MM.1S (cell line): ENCODE data around the gene OGFOD3.

Experiments
- DNase-seq: peaks from one replicate; pipeline ENCODE4 v3.0.0-alpha.2; 2015
- H2AFZ ChIP-seq: fragments of 300-600 bp; sonication (generic); 2 replicates; pipeline ENCODE4 v1.6.0; 2016; ENCODE audit warnings: antibody characterized with exemption, low read length
- H3F3A ChIP-seq: fragments of 300-600 bp; sonication (generic); 2 replicates; pipeline ENCODE4 v1.6.1; 2016; ENCODE audit warnings: mild to moderate bottlenecking, antibody characterized with exemption, low read length, moderate library complexity, mixed read lengths; ENCODE audit not compliant: insufficient read depth
- H3K27ac ChIP-seq: fragments of 300-600 bp; sonication (generic); 2 replicates; pipeline ENCODE4 v1.5.1; 2016; ENCODE audit warnings: mild to moderate bottlenecking, low read length
- H3K27me3 ChIP-seq: fragments of 300-600 bp; sonication (generic); replicated peaks from 2 replicates; pipeline ENCODE4 v1.6.0; 2016; ENCODE audit warnings: low read length; ENCODE audit not compliant: insufficient read depth
- H3K36me3 ChIP-seq: fragments of 300-600 bp; sonication (generic); replicated peaks from 2 replicates; pipeline ENCODE4 v1.6.1; 2016; ENCODE audit warnings: mild to moderate bottlenecking, low read length, mixed read lengths; ENCODE audit not compliant: insufficient read depth
- H3K4me1 ChIP-seq: fragments of 300-600 bp; sonication (generic); 2 replicates; pipeline ENCODE4 v1.6.1; 2016; ENCODE audit warnings: low read length, mixed read lengths
- H3K4me2 ChIP-seq: fragments of 300-600 bp; sonication (generic); 2 replicates; pipeline ENCODE4 v1.6.0; 2016; ENCODE audit warnings: low read depth, low read length
- H3K4me3 ChIP-seq: fragments of 300-600 bp; sonication (generic); 2 replicates; pipeline ENCODE4 v1.5.1; 2016; ENCODE audit warnings: low read length, mixed read lengths
- H3K79me2 ChIP-seq: fragments of 300-600 bp; sonication (generic); 2 replicates; pipeline ENCODE4 v1.6.1; 2016; ENCODE audit warnings: mixed run types, low read length, mixed read lengths
- H3K9ac ChIP-seq: fragments of 300-600 bp; sonication (generic); 2 replicates; pipeline ENCODE4 v1.6.1; 2016; ENCODE audit warnings: low read length, mixed read lengths
- H3K9me2 ChIP-seq: fragments of 300-600 bp; sonication (generic); replicated peaks from 2 replicates; pipeline ENCODE4 v1.6.1; 2016; ENCODE audit warnings: mild to moderate bottlenecking, low read length, mixed read lengths; ENCODE audit not compliant: insufficient read depth
- H3K9me3 ChIP-seq: fragments of 300-600 bp; sonication (generic); replicated peaks from 2 replicates; pipeline ENCODE4 v1.6.1; 2016; ENCODE audit warnings: mild to moderate bottlenecking, low read length, mixed read lengths; ENCODE audit not compliant: insufficient read depth
- H4K20me1 ChIP-seq: fragments of 300-600 bp; sonication (generic); 2 replicates; pipeline ENCODE4 v1.6.1; 2016; ENCODE audit warnings: mild to moderate bottlenecking, low read length, moderate library complexity, mixed read lengths; ENCODE audit not compliant: insufficient read depth
- CTCF ChIP-seq: fragments of 300-600 bp; sonication (generic); IDR thresholded peaks from 2 replicates; pipeline ENCODE4 v1.5.1; 2016; ENCODE audit warnings: antibody characterized with exemption, low read length, mixed read lengths
- EZH2 ChIP-seq: fragments of 300-600 bp; sonication (generic); optimal IDR thresholded peaks from 2 replicates; pipeline ENCODE3; 2017; ENCODE audit warnings: low read depth, mild to moderate bottlenecking, antibody characterized with exemption, low read length, mixed read lengths
- EZH2phosphoT487 ChIP-seq: fragments of 300-600 bp; sonication (generic); IDR thresholded peaks from 2 replicates; pipeline ENCODE4 v1.6.1; 2018; ENCODE audit warnings: antibody characterized with exemption, low read length

Gene OGFOD3

GRCh38 chr17:82400206-82400605, 18.2 kb downstream of the OGFOD3 start:
- TF ChIP-seq EZH2 (no peak), EZH2phosphoT487 (no peak), CTCF (no peak)
- H3K9ac ChIP-seq: no peak overlapping the region
- peaks cover 34% of the 10 kb centered on the region for H3K4me1 ChIP-seq
- no peaks in the 10 kb centered on the region for H4K20me1 ChIP-seq
- DNase-seq: no peak
- H3K9me2 ChIP-seq: no peaks in the 10 kb centered on the region
- H3K36me3 ChIP-seq: no peaks in the 10 kb centered on the region
- no peaks in the 10 kb centered on the region for H3K27me3 ChIP-seq
- no peak overlapping the region for H3K4me3 ChIP-seq
- H2AFZ ChIP-seq: no peak overlapping the region
- no peaks in the 10 kb centered on the region for H3K79me2 ChIP-seq
- H3K27ac ChIP-seq: no peak overlapping the region
- no peaks in the 10 kb centered on the region for H3K9me3 ChIP-seq
- H3K4me2 ChIP-seq: no peak overlapping the region
- peaks cover 25% of the 10 kb centered on the region for H3F3A ChIP-seq

GRCh38 chr17:82399601-82400101, 18.7 kb downstream of the OGFOD3 start:
- Histone ChIP-seq H3K27ac (no peak overlapping the region), H3K27me3 (no peaks in the 10 kb centered on the region), H3K4me2 (no peak overlapping the region), H3K9me2 (no peaks in the 10 kb centered on the region), H3K4me3 (no peak overlapping the region), H4K20me1 (no peaks in the 10 kb centered on the region), H3K36me3 (no peaks in the 10 kb centered on the region), H3F3A (peaks cover 25% of the 10 kb centered on the region), H3K4me1 (peaks cover 34% of the 10 kb centered on the region), H2AFZ (no peak overlapping the region), H3K9ac (no peak overlapping the region), H3K79me2 (no peaks in the 10 kb centered on the region), H3K9me3 (no peaks in the 10 kb centered on the region)
- no peak for DNase-seq
- TF ChIP-seq CTCF: no peak
- no peak for TF ChIP-seq EZH2phosphoT487
- TF ChIP-seq EZH2: no peak

- Histone ChIP-seq H2AFZ (no peak overlapping the region), H3K4me2 (no peak overlapping the region)
Measured at GRCh38 chr17:82399041-82399441, 19.3 kb downstream of the OGFOD3 start.

More at GRCh38 chr17:82399041-82399441, 19.3 kb downstream of the OGFOD3 start:
- Histone ChIP-seq H3K4me3 (no peak overlapping the region), H4K20me1 (no peaks in the 10 kb centered on the region), H3K9me2 (no peaks in the 10 kb centered on the region), H3K9me3 (no peaks in the 10 kb centered on the region), H3K27me3 (no peaks in the 10 kb centered on the region), H3K79me2 (no peaks in the 10 kb centered on the region), H3K27ac (no peak overlapping the region), H3K4me1 (peaks cover 29% of the 10 kb centered on the region), H3K36me3 (no peaks in the 10 kb centered on the region), H3K9ac (no peak overlapping the region), H3F3A (peaks cover 20% of the 10 kb centered on the region)
- no peak for DNase-seq
- TF ChIP-seq CTCF: no peak
- TF ChIP-seq EZH2: no peak
- TF ChIP-seq EZH2phosphoT487: no peak
